ENCODE data around the gene COMMD3.

COMMD3 gene

GRCh38 chr10:22364407-22365140, 48.4 kb downstream of the COMMD3 start:
- TF ChIP-seq ZFX (IDR thresholded peaks at IDR 0.05) = no peak
- TF ChIP-seq CTCF (conservative IDR thresholded peaks at IDR 0.05) = no peak

GRCh38 chr10:22365233-22365632, 49.0 kb downstream of the COMMD3 start:
- no peak overlapping the region for H3K27ac ChIP-seq
- TF ChIP-seq CTCF (conservative IDR thresholded peaks at IDR 0.05) (no peak), ZFX (IDR thresholded peaks at IDR 0.05) (no peak)

More at GRCh38 chr10:22364407-22365140, 48.4 kb downstream of the COMMD3 start:
- no peak overlapping the region for H3K27ac ChIP-seq

GRCh38 chr10:22365644-22366434, 49.7 kb downstream of the COMMD3 start:
- no peak for TF ChIP-seq ZFX (IDR thresholded peaks at IDR 0.05)
- no peak for TF ChIP-seq CTCF (conservative IDR thresholded peaks at IDR 0.05)
- no peak overlapping the region for H3K27ac ChIP-seq

GRCh38 chr10:22366435-22366703, 50.2 kb downstream of the COMMD3 start:
- no peak overlapping the region for H3K27ac ChIP-seq
- TF ChIP-seq CTCF (conservative IDR thresholded peaks at IDR 0.05) = no peak

- TF ChIP-seq ZFX (IDR thresholded peaks at IDR 0.05) (no peak), CTCF (conservative IDR thresholded peaks at IDR 0.05) (no peak)
- no peak overlapping the region for H3K27ac ChIP-seq
Observed at GRCh38 chr10:22366771-22367170, 50.6 kb downstream of the COMMD3 start.

- H3K27ac ChIP-seq = no peak overlapping the region
- TF ChIP-seq ZFX (IDR thresholded peaks at IDR 0.05) (no peak), CTCF (conservative IDR thresholded peaks at IDR 0.05) (no peak)
Observed at GRCh38 chr10:22367471-22367870, 51.3 kb downstream of the COMMD3 start.

- H3K27ac ChIP-seq = no peak overlapping the region
- no peak for TF ChIP-seq CTCF (conservative IDR thresholded peaks at IDR 0.05)
- TF ChIP-seq ZFX (IDR thresholded peaks at IDR 0.05) = no peak
Observed at GRCh38 chr10:22368402-22368801, 52.2 kb downstream of the COMMD3 start.
